HL-60/S4 treated with phorbol 12-myristate 13-acetate at 8.2 ng/mL for 4 days and 3 days (cell line): Measurements from ENCODE around the gene PTF1A.

Source experiments
- in situ Hi-C: fragments of 300-500 bp; cut with MboI; formaldehyde crosslinking; loops from 2 replicates; pipeline ENCODE4 v1.15.0; 2022; ENCODE audit warnings: low sequenced_read_pairs

The PTF1A gene

GRCh38 chr10:23186178-23186577 is 5.9 kb upstream of the PTF1A start:
- in situ Hi-C loops = no loop called here

- in situ Hi-C loops = no loop called here
These were observed 5.4 kb upstream of the PTF1A start for GRCh38 chr10:23186697-23187096.

- in situ Hi-C loops = no loop called here
These were observed 5.0 kb upstream of the PTF1A start for GRCh38 chr10:23187155-23187554.

- in situ Hi-C loops = no loop called here
These were observed 3.1 kb upstream of the PTF1A start for GRCh38 chr10:23189024-23189423.

- in situ Hi-C loops = no loop called here
These were observed 994 bp upstream of the PTF1A start for GRCh38 chr10:23190872-23191763.

- in situ Hi-C loops = no loop called here
These were observed 761 bp downstream of the PTF1A start for GRCh38 chr10:23192712-23193434.

GRCh38 chr10:23193435-23194074 is 1.4 kb downstream of the PTF1A start:
- in situ Hi-C loops = no loop called here

- in situ Hi-C loops = no loop called here
These were observed 2.4 kb downstream of the PTF1A start for GRCh38 chr10:23194471-23194965.

GRCh38 chr10:23194966-23195845 is 3.1 kb downstream of the PTF1A start:
- in situ Hi-C loops = no loop called here

- in situ Hi-C loops = no loop called here
These were observed 3.9 kb downstream of the PTF1A start for GRCh38 chr10:23195846-23196600.

- in situ Hi-C loops = no loop called here
These were observed 4.8 kb downstream of the PTF1A start for GRCh38 chr10:23196915-23197314.

- in situ Hi-C loops = no loop called here
These were observed 5.3 kb downstream of the PTF1A start for GRCh38 chr10:23197416-23197861.

GRCh38 chr10:23198610-23198939 is 6.5 kb downstream of the PTF1A start:
- in situ Hi-C loops = no loop called here

GRCh38 chr10:23198940-23199767 is 7.0 kb downstream of the PTF1A start:
- in situ Hi-C loops = no loop called here

GRCh38 chr10:23199768-23200511 is 7.8 kb downstream of the PTF1A start:
- in situ Hi-C loops = no loop called here

- in situ Hi-C loops = no loop called here
These were observed 8.5 kb downstream of the PTF1A start for GRCh38 chr10:23200586-23200985.

- in situ Hi-C loops = no loop called here
These were observed 9.0 kb downstream of the PTF1A start for GRCh38 chr10:23200997-23201652.

GRCh38 chr10:23201837-23202236 is 9.7 kb downstream of the PTF1A start:
- in situ Hi-C loops = no loop called here
